HepG2 (cell line): ENCODE results near the gene WDR54. TPM values are rescaled to one million over a fixed set of nuclear protein-coding genes. Genes with fewer than 3 reads are reported as not detected.

Experiments
- AHDC1 ChIP-seq: sonication (generic); formaldehyde crosslinking; IDR thresholded peaks from 2 replicates; pipeline ENCODE4 v1.5.1; 2020; ENCODE audit warnings: mild to moderate bottlenecking, missing genetic modification reagents, borderline replicate concordance
- ATF3 ChIP-seq: sonication (generic); formaldehyde crosslinking; IDR thresholded peaks from 2 replicates; pipeline ENCODE4 v1.4.0; 2020; ENCODE audit warnings: missing genetic modification reagents
- CC2D1A ChIP-seq: sonication (generic); formaldehyde crosslinking; IDR thresholded peaks from 2 replicates; pipeline ENCODE4 v1.8.1; 2023; ENCODE audit warnings: mild to moderate bottlenecking, missing genetic modification reagents
- DNMT1 ChIP-seq: sonication (generic); formaldehyde crosslinking; IDR thresholded peaks from 2 replicates; pipeline ENCODE4 v1.5.1; 2020; ENCODE audit warnings: mild to moderate bottlenecking, missing genetic modification reagents
- GABPA ChIP-seq, 2 experiments: IDR thresholded peaks; 2 replicates each; pipeline ENCODE4 v1.6.1; 2011 to 2016; ENCODE audit warnings: low read depth in 2 of 2, low read length in 1 of 2, missing biosample characterization in 1 of 2, missing genetic modification characterization in 1 of 2
- HNRNPUL1 ChIP-seq: fragments of 200-400 bp; formaldehyde crosslinking; IDR thresholded peaks from 2 replicates; pipeline ENCODE4 v1.6.1; 2017; ENCODE audit warnings: low read depth, mild to moderate bottlenecking, low read length, moderate library complexity
- HOXD1 ChIP-seq: sonication (generic); formaldehyde crosslinking; IDR thresholded peaks from 2 replicates; pipeline ENCODE4 v1.5.0; 2020; ENCODE audit warnings: missing genetic modification reagents
- MTF2 ChIP-seq: sonication (generic); formaldehyde crosslinking; IDR thresholded peaks from 2 replicates; pipeline ENCODE4 v1.5.0; 2020; ENCODE audit warnings: missing genetic modification reagents, borderline replicate concordance
- NBN ChIP-seq: fragments of 450-650 bp; conservative IDR thresholded peaks from 2 replicates; pipeline ENCODE4 v1.6.1; 2017
- PAWR ChIP-seq: sonication (generic); formaldehyde crosslinking; IDR thresholded peaks from 2 replicates; pipeline ENCODE4 v1.4.0; 2020; ENCODE audit warnings: missing genetic modification reagents, mild to moderate bottlenecking, borderline replicate concordance
- STAT6 ChIP-seq: sonication (generic); formaldehyde crosslinking; IDR thresholded peaks from 2 replicates; pipeline ENCODE4 v1.4.0; 2020; ENCODE audit warnings: missing genetic modification reagents, mild to moderate bottlenecking, borderline replicate concordance
- TGIF2 ChIP-seq: IDR thresholded peaks from 2 replicates; pipeline ENCODE4 v1.6.1; 2016; ENCODE audit warnings: control low read depth, missing compliant biosample characterization
- ZBTB8A ChIP-seq: sonication (generic); formaldehyde crosslinking; IDR thresholded peaks from 2 replicates; pipeline ENCODE4 v1.4.0; 2020; ENCODE audit warnings: mild to moderate bottlenecking, low read depth, missing genetic modification reagents, borderline replicate concordance
- ZC3H4 ChIP-seq: sonication (generic); formaldehyde crosslinking; IDR thresholded peaks from 2 replicates; pipeline ENCODE4 v1.4.0; 2020; ENCODE audit warnings: missing genetic modification reagents, borderline replicate concordance
- ZKSCAN5 ChIP-seq: sonication (generic); formaldehyde crosslinking; IDR thresholded peaks from 2 replicates; pipeline ENCODE4 v1.5.1; 2020; ENCODE audit warnings: mild to moderate bottlenecking, missing genetic modification reagents
- ZNF367 ChIP-seq: sonication (generic); formaldehyde crosslinking; IDR thresholded peaks from 2 replicates; pipeline ENCODE4 v1.4.0; 2020; ENCODE audit warnings: missing genetic modification reagents, borderline replicate concordance
- ZNF513 ChIP-seq: sonication (generic); formaldehyde crosslinking; conservative IDR thresholded peaks from 2 replicates; pipeline ENCODE4 v1.5.0; 2020; ENCODE audit warnings: missing genetic modification reagents
- ZNF678 ChIP-seq: sonication (generic); formaldehyde crosslinking; IDR thresholded peaks from 2 replicates; pipeline ENCODE4 v1.4.0; 2020; ENCODE audit warnings: mild to moderate bottlenecking, missing genetic modification reagents
- ZNF713 ChIP-seq: sonication (generic); formaldehyde crosslinking; IDR thresholded peaks from 2 replicates; pipeline ENCODE4 v1.4.0; 2020; ENCODE audit warnings: mild to moderate bottlenecking, missing genetic modification reagents
- ZZZ3 ChIP-seq: sonication (generic); formaldehyde crosslinking; IDR thresholded peaks from 2 replicates; pipeline ENCODE4 v1.4.0; 2020; ENCODE audit warnings: missing genetic modification reagents, mild to moderate bottlenecking, borderline replicate concordance
- polyA plus RNA-seq, 8 experiments: library from polyadenylated mRNA; depleted of rRNA in 3 of 8; stranded (reverse) in 7 of 8; unstranded in 1 of 8; fragments of >200 nt; fragmentation: Illumina TruSeq in 4 of 8; extraction: Trizol in 4 of 8; gene quantifications; 2 replicates each; pipeline versions ENCODE4 v1.2.1 to v1.2.3, GENCODE V29; 2011 to 2016; ENCODE audit warnings: low read depth in 4 of 8, missing spikeins in 1 of 8, mixed read lengths in 1 of 8; ENCODE audit not compliant: insufficient read depth in 1 of 8
- total RNA-seq, 5 experiments: library from RNA; depleted of rRNA; stranded (reverse); fragments of >200 nt; fragmentation: Illumina TruSeq; extraction: Trizol; gene quantifications; 2 replicates each; pipeline ENCODE4 v1.2.3, GENCODE V29; 2016; ENCODE audit warnings: low read depth in 1 of 5

WDR54 gene
- total and polyA plus RNA-seq, 2 of the 13 experiments (the other 11 are each of a cell fraction or from before 2014, with no cell fraction given), result 2.0 to 17.3 TPM

- TF ChIP-seq ZKSCAN5 (CRISPR knock-in tag) (no peak), HOXD1 (CRISPR knock-in tag) (peak; percentile 69; the same call in 1 of the 2 replicates), NBN (no peak), ZNF678 (CRISPR knock-in tag) (no peak), PAWR (CRISPR knock-in tag) (no peak), CC2D1A (CRISPR knock-in tag) (no peak), ZNF713 (CRISPR knock-in tag) (no peak), ATF3 (no peak), ZC3H4 (CRISPR knock-in tag) (no peak), MTF2 (no peak), STAT6 (no peak), ZBTB8A (CRISPR knock-in tag) (no peak), HNRNPUL1 (no peak), GABPA (IDR thresholded peaks at IDR 0.05; ENCODE audit: low read depth, low read length) (no peak), GABPA (CRISPR knock-in tag; IDR thresholded peaks at IDR 0.05; ENCODE audit: low read depth) (peak; percentile 40; the same call in 1 of the 2 replicates), TGIF2 (CRISPR knock-in tag) (0 out of 2 replicates have a peak, but pooled peaks have one; percentile 38), AHDC1 (0 out of 2 replicates have a peak, but pooled peaks have one; percentile 41), DNMT1 (no peak; the same call in 1 of the 2 replicates), ZNF513 (CRISPR knock-in tag) (no peak), ZZZ3 (CRISPR knock-in tag) (no peak), ZNF367 (CRISPR knock-in tag) (no peak)
Measured at GRCh38 chr2:74421221-74421870, at the start of gene WDR54, which contains the start of gene C2orf81 (continued).
